Prostate gland (tissue), 2 donors: ENCODE results near the gene TRIM39. TPM values are rescaled to one million over a fixed set of nuclear protein-coding genes. Genes with fewer than 3 reads are reported as not detected.

Experiments
- DNase-seq: peaks from one replicate; pipeline ENCODE4 v3.0.0-alpha.2; 2019; ENCODE audit warnings: low spot score
- H3K27ac ChIP-seq, 2 donors: fragments of 200-600 bp; sonication (generic); 2 replicates each; pipeline ENCODE4 v1.5.1; 2017 to 2019
- H3K27me3 ChIP-seq: fragments of 200-600 bp; sonication (generic); replicated peaks from 2 replicates; pipeline ENCODE4 v1.5.1; 2019; ENCODE audit not compliant: insufficient read depth
- H3K36me3 ChIP-seq, 2 donors: fragments of 200-600 bp; sonication (generic); 1 replicate in 1 of 2; 2 replicates in 1 of 2; pipeline versions ENCODE4 v1.5.1 to v1.8.1; 2017 to 2019
- H3K4me1 ChIP-seq: fragments of 200-600 bp; sonication (generic); replicated peaks from 2 replicates; pipeline ENCODE4 v1.5.1; 2019
- H3K4me3 ChIP-seq, 2 donors: fragments of 200-600 bp; sonication (generic); 2 replicates each; pipeline ENCODE4 v1.5.1; 2017 to 2019
- H3K9me3 ChIP-seq: fragments of 200-600 bp; sonication (generic); 2 replicates; pipeline ENCODE4 v1.5.1; 2017
- POLR2A ChIP-seq: fragments of 450-650 bp; IDR thresholded peaks from one replicate; pipeline ENCODE4 v1.6.1; 2016; ENCODE audit warnings: antibody characterized with exemption, mild to moderate bottlenecking
- POLR2AphosphoS5 ChIP-seq: sonication (generic); formaldehyde crosslinking; IDR thresholded peaks from one replicate; pipeline ENCODE4 v1.6.1; 2017; ENCODE audit warnings: antibody characterized with exemption
- WGBS: methylation state at CpG from one replicate; pipeline ENCODE4 v1.1.5; 2018; 5-methylcytosine and 5-hydroxymethylcytosine counted together
- intact Hi-C: fragments of 100-400 bp; cut with DNase I; formaldehyde crosslinking; loops from one replicate; pipeline ENCODE4 v1.14.2; 2022
- total RNA-seq, 2 donors: library from RNA; depleted of rRNA; stranded (reverse); fragments of >200 nt; gene quantifications; one replicate each; pipeline ENCODE4 v1.1.0, GENCODE V29; 2016
- TF ChIP-seq, protein P1 (sequence below), 4 experiments: fragments of 200-600 bp in 2 of 4; fragments of 450-650 bp in 2 of 4; sonication (generic) in 2 of 4; IDR thresholded peaks; 1 replicate in 3 of 4; 2 replicates in 1 of 4; pipeline ENCODE4 v1.5.1; 2016 to 2019; ENCODE audit warnings: antibody characterized with exemption in 4 of 4, mild to moderate bottlenecking in 2 of 4, moderate library complexity in 2 of 4

TRIM39 gene
- total RNA-seq, 2 donors from 2014 or later = 15.2 to 27.7 TPM

DNA sequence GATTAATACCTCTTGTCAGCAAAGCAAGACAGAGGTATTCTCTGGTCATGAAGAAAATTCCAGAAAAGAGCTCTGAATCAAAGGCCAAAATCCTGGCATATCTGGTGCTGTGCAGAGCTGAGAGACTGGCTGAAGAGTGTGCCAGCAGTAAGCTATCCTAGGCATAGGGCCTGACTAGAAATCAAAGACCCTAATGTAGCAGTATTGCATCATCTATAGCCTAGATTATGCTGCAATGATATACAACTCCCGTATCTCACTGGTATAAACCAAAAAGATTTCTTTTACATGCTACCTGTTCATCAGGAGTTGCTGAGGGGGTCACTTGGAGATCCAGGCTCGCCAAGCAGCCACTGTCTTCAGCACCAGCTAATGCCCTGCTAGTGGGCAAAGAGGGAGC, 30.9 kb upstream of the TRIM39 start:
- no peaks in the 10 kb centered on the region for H3K4me1 ChIP-seq
- TF ChIP-seq POLR2A (no peak), POLR2AphosphoS5 (no peak)
- TF ChIP-seq, protein P1, sequence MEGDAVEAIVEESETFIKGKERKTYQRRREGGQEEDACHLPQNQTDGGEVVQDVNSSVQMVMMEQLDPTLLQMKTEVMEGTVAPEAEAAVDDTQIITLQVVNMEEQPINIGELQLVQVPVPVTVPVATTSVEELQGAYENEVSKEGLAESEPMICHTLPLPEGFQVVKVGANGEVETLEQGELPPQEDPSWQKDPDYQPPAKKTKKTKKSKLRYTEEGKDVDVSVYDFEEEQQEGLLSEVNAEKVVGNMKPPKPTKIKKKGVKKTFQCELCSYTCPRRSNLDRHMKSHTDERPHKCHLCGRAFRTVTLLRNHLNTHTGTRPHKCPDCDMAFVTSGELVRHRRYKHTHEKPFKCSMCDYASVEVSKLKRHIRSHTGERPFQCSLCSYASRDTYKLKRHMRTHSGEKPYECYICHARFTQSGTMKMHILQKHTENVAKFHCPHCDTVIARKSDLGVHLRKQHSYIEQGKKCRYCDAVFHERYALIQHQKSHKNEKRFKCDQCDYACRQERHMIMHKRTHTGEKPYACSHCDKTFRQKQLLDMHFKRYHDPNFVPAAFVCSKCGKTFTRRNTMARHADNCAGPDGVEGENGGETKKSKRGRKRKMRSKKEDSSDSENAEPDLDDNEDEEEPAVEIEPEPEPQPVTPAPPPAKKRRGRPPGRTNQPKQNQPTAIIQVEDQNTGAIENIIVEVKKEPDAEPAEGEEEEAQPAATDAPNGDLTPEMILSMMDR (IDR thresholded peaks at IDR 0.05) = no peak
- H3K36me3 ChIP-seq = peaks cover 0 to 4% of the 10 kb centered on the region in 2 donors
- no peak overlapping the region for H3K4me3 ChIP-seq
- no peak for DNase-seq
- H3K27me3 ChIP-seq = no peaks in the 10 kb centered on the region
- 88% methylated on average over 2 of the region's 2 CpGs for WGBS
- intact Hi-C loops = no loop called here
- H3K9me3 ChIP-seq = no peaks in the 10 kb centered on the region
- H3K27ac ChIP-seq = no peak overlapping the region

DNA sequence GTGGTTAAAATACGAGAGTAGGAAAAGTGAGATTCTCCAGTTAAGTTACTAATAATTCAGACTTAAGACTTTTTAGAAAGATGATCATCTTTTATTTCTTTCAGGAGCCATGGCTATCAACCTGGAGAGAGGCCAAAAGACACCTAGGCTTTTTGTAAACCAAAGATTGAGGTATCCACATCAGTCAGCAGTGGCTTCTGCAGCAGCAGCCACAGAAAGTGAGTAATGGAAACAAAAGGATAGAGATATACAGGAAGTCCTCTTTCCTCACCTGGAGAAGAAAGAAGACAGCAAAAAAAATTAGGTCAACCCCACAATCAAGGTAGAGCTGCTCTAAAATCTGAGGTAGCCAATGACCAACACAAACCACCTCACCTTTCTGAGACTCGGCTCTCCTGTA, 22.7 kb upstream of the TRIM39 start:
- Histone ChIP-seq H3K4me3 (no peak overlapping the region), H3K36me3 (no peaks in the 10 kb centered on the region), H3K27ac (no peak overlapping the region), H3K4me1 (no peaks in the 10 kb centered on the region), H3K27me3 (no peaks in the 10 kb centered on the region), H3K9me3 (no peaks in the 10 kb centered on the region)
- no peak for DNase-seq
- intact Hi-C loops = no loop called here
- TF ChIP-seq, protein P1 (IDR thresholded peaks at IDR 0.05) = no peak
- TF ChIP-seq POLR2AphosphoS5 (no peak), POLR2A (no peak)
- 95% methylated on average over 2 of the region's 2 CpGs for WGBS

DNA sequence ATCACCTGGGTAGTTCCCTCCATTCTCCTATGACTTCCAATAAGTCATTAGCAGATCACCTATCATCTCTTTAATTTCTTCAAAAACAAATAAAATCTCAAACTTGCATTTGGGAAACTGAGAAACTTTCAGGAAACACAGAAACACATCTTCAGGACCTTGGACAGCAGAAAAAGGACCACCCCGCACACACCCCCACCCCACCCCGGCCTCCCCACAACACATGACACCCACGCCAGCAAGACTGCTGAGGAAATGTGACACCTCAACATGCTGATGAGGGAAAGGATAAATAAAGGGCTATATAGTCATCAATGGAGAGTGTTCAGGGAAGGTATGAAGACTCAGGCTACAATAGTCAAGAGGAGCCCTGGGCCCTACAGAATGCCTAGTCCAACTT, 15.6 kb upstream of the TRIM39 start:
- intact Hi-C loops = no loop called here
- DNase-seq = no peak
- no peaks in the 10 kb centered on the region for H3K27me3 ChIP-seq
- H3K4me1 ChIP-seq = no peaks in the 10 kb centered on the region
- H3K27ac ChIP-seq = no peak overlapping the region
- H3K9me3 ChIP-seq = no peaks in the 10 kb centered on the region
- TF ChIP-seq, protein P1 (IDR thresholded peaks at IDR 0.05) = no peak
- TF ChIP-seq POLR2A (no peak), POLR2AphosphoS5 (no peak)
- WGBS = 69% methylated on average over 3 of the region's 3 CpGs
- H3K4me3 ChIP-seq = no peak overlapping the region
- no peaks in the 10 kb centered on the region for H3K36me3 ChIP-seq

DNA sequence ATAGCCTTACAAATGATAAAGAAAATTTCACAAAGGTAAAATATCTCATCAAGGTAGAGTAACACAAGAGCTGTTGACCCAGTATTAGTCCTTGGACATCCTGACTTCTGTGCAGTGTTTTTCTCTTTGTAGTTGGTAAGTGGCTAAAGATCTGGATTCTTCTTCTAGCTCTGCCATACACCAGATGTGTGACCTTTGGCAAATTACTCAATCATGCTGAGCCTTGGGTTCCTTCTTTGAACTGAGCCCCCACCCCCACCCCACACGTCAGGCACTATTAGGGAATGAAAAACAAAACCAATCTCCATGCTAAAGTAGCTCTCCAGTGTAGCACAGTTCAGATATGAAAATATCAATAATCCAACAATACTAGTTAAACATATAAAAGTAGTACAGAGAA, 15.1 kb upstream of the TRIM39 start:
- 71% methylated on average over 1 of the region's 1 CpG for WGBS
- intact Hi-C loops = no loop called here
- Histone ChIP-seq H3K27me3 (no peaks in the 10 kb centered on the region), H3K36me3 (no peaks in the 10 kb centered on the region), H3K9me3 (no peaks in the 10 kb centered on the region), H3K4me1 (no peaks in the 10 kb centered on the region), H3K27ac (no peak overlapping the region), H3K4me3 (no peak overlapping the region)
- TF ChIP-seq, protein P1 (IDR thresholded peaks at IDR 0.05) = no peak
- TF ChIP-seq POLR2A (no peak), POLR2AphosphoS5 (no peak)
- DNase-seq = no peak

DNA sequence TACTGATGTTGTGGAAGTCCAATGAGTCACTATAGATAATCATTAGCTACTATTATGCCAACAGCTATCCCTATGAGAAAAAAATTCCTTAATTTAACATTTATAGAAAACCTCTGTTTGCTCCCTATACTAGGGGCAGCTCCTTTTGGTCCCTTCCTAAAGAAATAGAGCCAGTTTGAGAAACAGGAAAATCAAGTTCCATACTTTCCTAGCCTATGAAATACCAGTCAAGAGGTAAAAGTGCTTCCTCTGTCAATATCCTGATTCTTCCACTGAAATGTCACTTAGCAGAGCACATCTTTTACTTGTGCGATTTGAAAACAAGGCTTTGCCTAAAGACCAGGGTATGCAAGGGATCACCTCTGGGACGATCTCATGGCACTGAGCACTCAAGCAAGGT, 14.5 kb upstream of the TRIM39 start:
- Histone ChIP-seq H3K9me3 (no peaks in the 10 kb centered on the region), H3K36me3 (no peaks in the 10 kb centered on the region), H3K27ac (no peak overlapping the region), H3K27me3 (no peaks in the 10 kb centered on the region), H3K4me1 (no peaks in the 10 kb centered on the region), H3K4me3 (no peak overlapping the region)
- no peak for DNase-seq
- intact Hi-C loops = no loop called here
- no peak for TF ChIP-seq POLR2A
- no peak for TF ChIP-seq POLR2AphosphoS5
- TF ChIP-seq, protein P1 (IDR thresholded peaks at IDR 0.05) = no peak
- 80% methylated on average over 2 of the region's 2 CpGs for whole genome bisulfite sequencing
